Thymus (tissue), 11 donors: ENCODE data around the gene CDC42BPB. TPM values are rescaled to one million over a fixed set of nuclear protein-coding genes. Genes with fewer than 3 reads are reported as not detected.

Source experiments
- DNase-seq, 9 donors: peaks; one replicate each; pipeline ENCODE4 v3.0.0-alpha.2; 2013; ENCODE audit warnings: low spot score in 9 of 9, low read depth in 6 of 9, missing footprints in 1 of 9
- H3K27ac ChIP-seq, 2 donors: one replicate each; pipeline ENCODE4 v1.5.1; 2013; ENCODE audit warnings: control low read depth in 1 of 2, low read depth in 1 of 2, low read length in 1 of 2, mild to moderate bottlenecking in 1 of 2, moderate library complexity in 1 of 2
- H3K27me3 ChIP-seq, 2 donors: one replicate each; pipeline ENCODE4 v1.5.1; 2013; ENCODE audit warnings: low read length in 1 of 2; ENCODE audit not compliant: control insufficient read depth in 2 of 2, insufficient read depth in 1 of 2
- H3K36me3 ChIP-seq, 2 donors: one replicate each; pipeline ENCODE4 v1.5.1; 2013; ENCODE audit warnings: low read length in 1 of 2, mild to moderate bottlenecking in 1 of 2, moderate library complexity in 1 of 2; ENCODE audit not compliant: control insufficient read depth in 2 of 2, insufficient read depth in 2 of 2
- H3K4me1 ChIP-seq, 2 donors: one replicate each; pipeline ENCODE4 v1.5.1; 2013; ENCODE audit warnings: low read length in 2 of 2; ENCODE audit not compliant: control insufficient read depth in 2 of 2, insufficient read depth in 2 of 2
- H3K4me3 ChIP-seq, 2 donors: one replicate each; pipeline ENCODE4 v1.5.1; 2013; ENCODE audit warnings: low read length in 2 of 2, control low read depth in 1 of 2, mild to moderate bottlenecking in 1 of 2
- H3K9me3 ChIP-seq, 2 donors: one replicate each; pipeline ENCODE4 v1.5.1; 2013; ENCODE audit warnings: low read length in 1 of 2, mild to moderate bottlenecking in 1 of 2; ENCODE audit not compliant: control insufficient read depth in 2 of 2, insufficient read depth in 1 of 2
- WGBS: extraction: QIAGEN DNeasy Blood & Tissue Kit; methylation state at CpG from one replicate; pipeline ENCODE4 v1.1.7; 2013; 5-methylcytosine and 5-hydroxymethylcytosine counted together
- polyA plus RNA-seq: library from polyadenylated mRNA; stranded (reverse); fragments of 200-250 nt; gene quantifications from one replicate; pipeline ENCODE4 v1.2.3, GENCODE V29; 2013
- total RNA-seq: library from RNA; stranded (reverse); fragments of 120-200 nt; gene quantifications from one replicate; pipeline ENCODE4 v1.2.4, GENCODE V29; 2013
- donor health status: healthy.

The CDC42BPB gene
- total and polyA plus RNA-seq, 2 donors = 7.6 to 16.3 TPM

GRCh38 chr14:103015426-103015825 is 41.9 kb downstream of the CDC42BPB start:
- 94% methylated on average over 5 of the region's 5 CpGs for WGBS
- H3K27ac ChIP-seq = no peak overlapping the region
- H3K4me1 ChIP-seq = peaks cover 0 to 3% of the 10 kb centered on the region in 2 donors

GRCh38 chr14:103014466-103015228 is 42.7 kb downstream of the CDC42BPB start:
- H3K4me3 ChIP-seq = no peak overlapping the region
- DNase-seq = no peak
- peaks cover 0 to 3% of the 10 kb centered on the region in 2 donors for H3K4me1 ChIP-seq
- no peaks in the 10 kb centered on the region for H3K9me3 ChIP-seq
- H3K27me3 ChIP-seq = no peaks in the 10 kb centered on the region
- no peaks in the 10 kb centered on the region for H3K36me3 ChIP-seq
- WGBS = 41% methylated on average over 11 of the region's 11 CpGs
- H3K27ac ChIP-seq = no peak overlapping the region

More at GRCh38 chr14:103015426-103015825, 41.9 kb downstream of the CDC42BPB start:
- no peak for DNase-seq
- no peaks in the 10 kb centered on the region for H3K9me3 ChIP-seq
- no peaks in the 10 kb centered on the region for H3K36me3 ChIP-seq
- H3K27me3 ChIP-seq = no peaks in the 10 kb centered on the region
- H3K4me3 ChIP-seq = no peak overlapping the region

DNA sequence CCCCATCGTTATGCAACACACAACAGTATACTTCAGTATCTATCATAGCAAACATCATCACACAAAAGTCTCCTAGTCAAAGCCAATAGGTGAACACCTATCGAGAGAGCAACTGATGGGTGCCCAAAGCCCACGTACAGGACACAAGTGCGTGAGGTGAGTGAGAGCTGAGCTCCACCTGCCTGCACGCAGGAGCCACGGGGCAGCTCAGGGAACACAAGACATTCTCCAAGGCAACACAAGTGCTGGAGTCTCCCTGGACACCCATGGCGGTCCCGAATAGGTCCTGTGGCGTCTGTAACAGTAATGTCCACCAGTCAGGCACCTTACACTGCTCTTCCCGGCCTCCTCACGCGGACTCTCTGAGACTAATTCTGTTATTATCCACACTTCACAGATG is 44.3 kb downstream of the CDC42BPB start:
- DNase-seq = no peak
- H3K27me3 ChIP-seq = no peaks in the 10 kb centered on the region
- no peaks in the 10 kb centered on the region for H3K9me3 ChIP-seq
- peaks cover 0 to 3% of the 10 kb centered on the region in 2 donors for H3K36me3 ChIP-seq
- no peak overlapping the region for H3K4me3 ChIP-seq
- WGBS = 97% methylated on average over 12 of the region's 12 CpGs
- H3K27ac ChIP-seq = no peak overlapping the region
- peaks cover 0 to 3% of the 10 kb centered on the region in 2 donors for H3K4me1 ChIP-seq

DNA sequence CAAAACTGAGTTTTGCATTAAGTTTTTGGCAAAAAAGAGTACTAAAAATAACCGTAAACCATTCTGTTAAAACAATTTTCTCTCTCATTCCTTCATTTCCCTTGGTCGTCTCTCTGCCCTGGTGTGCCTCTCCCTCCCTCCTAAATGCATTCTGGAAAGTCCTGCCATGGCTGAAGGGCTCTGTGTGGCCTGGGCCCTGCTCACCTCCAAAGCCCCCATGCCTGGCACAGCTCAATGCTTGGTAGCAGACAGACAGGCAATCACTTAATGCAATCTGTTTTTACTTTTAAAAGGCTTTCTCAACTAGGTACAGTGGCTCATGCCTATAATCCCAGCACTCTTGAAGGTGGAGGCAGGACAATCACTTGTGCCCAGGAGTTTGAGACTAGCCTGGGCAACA is 47.8 kb downstream of the CDC42BPB start:
- Histone ChIP-seq H3K27me3 (no peaks in the 10 kb centered on the region), H3K4me3 (no peak overlapping the region), H3K4me1 (no peaks in the 10 kb centered on the region), H3K36me3 (peaks cover 0 to 3% of the 10 kb centered on the region in 2 donors), H3K27ac (no peak overlapping the region), H3K9me3 (no peaks in the 10 kb centered on the region)
- DNase-seq = no peak
- 95% methylated on average over 2 of the region's 2 CpGs for WGBS

DNA sequence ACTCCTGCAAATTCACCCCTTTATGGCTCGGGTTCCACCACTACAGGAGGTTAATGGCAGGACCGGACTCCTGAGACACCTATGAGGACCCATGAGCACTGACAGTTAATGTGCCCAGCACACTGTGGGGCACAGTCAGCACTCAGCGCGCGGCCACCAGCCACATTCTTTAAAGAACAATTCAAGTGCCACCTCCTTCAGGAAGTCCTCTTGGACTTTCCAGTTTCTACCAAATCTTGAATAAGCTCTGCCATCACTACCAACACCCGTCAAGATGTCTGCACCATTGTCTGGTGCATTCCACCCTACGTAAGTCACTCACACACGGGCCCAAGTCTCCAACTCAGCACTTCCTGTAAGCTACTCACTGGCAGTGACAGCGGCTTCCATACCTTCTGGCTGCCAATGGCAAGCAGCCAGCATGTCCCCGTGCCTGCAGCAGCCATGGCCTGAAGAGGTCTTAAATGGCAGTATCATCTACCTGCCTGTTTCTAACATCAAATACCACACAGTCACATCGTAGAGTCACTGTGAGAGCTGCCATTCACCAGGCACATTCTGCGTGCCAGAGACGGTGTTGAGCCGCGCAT is 48.5 kb downstream of the CDC42BPB start:
- no peak for DNase-seq
- Histone ChIP-seq H3K4me1 (no peaks in the 10 kb centered on the region), H3K27me3 (no peaks in the 10 kb centered on the region), H3K36me3 (peaks cover 0 to 3% of the 10 kb centered on the region in 2 donors), H3K4me3 (no peak overlapping the region), H3K9me3 (no peaks in the 10 kb centered on the region), H3K27ac (no peak overlapping the region)
- WGBS = 89% methylated on average over 15 of the region's 15 CpGs

- H3K4me1 ChIP-seq = no peaks in the 10 kb centered on the region
- peaks cover 0 to 3% of the 10 kb centered on the region in 2 donors for H3K36me3 ChIP-seq
- H3K27me3 ChIP-seq = no peaks in the 10 kb centered on the region
- H3K9me3 ChIP-seq = no peaks in the 10 kb centered on the region
- WGBS = 95% methylated on average over 10 of the region's 10 CpGs
- no peak overlapping the region for H3K4me3 ChIP-seq
- no peak overlapping the region for H3K27ac ChIP-seq
- no peak for DNase-seq
These were observed 49.2 kb downstream of the CDC42BPB start for GRCh38 chr14:103008126-103008525.

- peaks cover 0 to 3% of the 10 kb centered on the region in 2 donors for H3K36me3 ChIP-seq
- no peak for DNase-seq
- no peaks in the 10 kb centered on the region for H3K9me3 ChIP-seq
- H3K27me3 ChIP-seq = no peaks in the 10 kb centered on the region
- H3K4me3 ChIP-seq = no peak overlapping the region
- no peaks in the 10 kb centered on the region for H3K4me1 ChIP-seq
- no peak overlapping the region for H3K27ac ChIP-seq
- 98% methylated on average over 14 of the region's 14 CpGs for WGBS
These were observed 49.8 kb downstream of the CDC42BPB start for GRCh38 chr14:103007555-103007954.

- no peak overlapping the region for H3K4me3 ChIP-seq
- no peaks in the 10 kb centered on the region for H3K9me3 ChIP-seq
- no peaks in the 10 kb centered on the region for H3K27me3 ChIP-seq
- DNase-seq = no peak
- no peaks in the 10 kb centered on the region for H3K4me1 ChIP-seq
- WGBS = 99% methylated on average over 14 of the region's 14 CpGs
- peaks cover 0 to 3% of the 10 kb centered on the region in 2 donors for H3K36me3 ChIP-seq
- no peak overlapping the region for H3K27ac ChIP-seq
These were observed 50.3 kb downstream of the CDC42BPB start for GRCh38 chr14:103006991-103007520.

DNA sequence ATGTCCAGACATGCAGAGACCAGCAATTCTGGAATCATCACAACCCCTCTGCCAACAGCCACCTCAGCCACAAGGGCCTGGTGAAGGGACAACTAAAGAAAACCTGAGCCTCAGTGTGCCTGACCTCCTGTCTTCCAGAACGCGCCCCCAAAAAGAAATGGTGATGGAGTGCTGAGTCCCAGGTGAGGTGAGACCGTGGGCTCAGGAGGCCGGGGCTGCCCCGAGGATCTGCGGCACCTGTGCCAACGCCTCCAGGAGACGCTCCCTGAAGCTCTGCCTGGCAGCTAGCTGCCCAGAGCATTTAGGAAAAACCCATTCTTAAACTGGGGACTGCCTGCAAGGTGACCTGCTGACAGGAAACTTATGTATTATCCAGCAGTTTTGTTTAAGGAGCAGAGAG is 51.2 kb downstream of the CDC42BPB start:
- no peak for DNase-seq
- Histone ChIP-seq H3K27ac (no peak overlapping the region), H3K4me3 (no peak overlapping the region), H3K27me3 (no peaks in the 10 kb centered on the region), H3K4me1 (no peaks in the 10 kb centered on the region), H3K9me3 (no peaks in the 10 kb centered on the region), H3K36me3 (peaks cover 0 to 3% of the 10 kb centered on the region in 2 donors)
- WGBS = 97% methylated on average over 8 of the region's 8 CpGs
